Endothelial cell of umbilical vein (primary cell): ENCODE data around the gene SGSH. TPM values are rescaled to one million over a fixed set of nuclear protein-coding genes. Genes with fewer than 3 reads are reported as not detected.
"Not testable (repeated sequence)": the region's sequence is repeated elsewhere in the genome, so short reads cannot be mapped to it uniquely, and the experiment has no call there.

ENCODE experiments used
- BruUV-seq: library from RNA; stranded (reverse); fragments of 400-500 nt; replicated peaks from 2 replicates; lab custom pipeline; 2021; lab: Mats Ljungman, UMichigan
- CTCF ChIA-PET: fragments of 300-600, 350-600 bp; sonication (Branson Sonifier 250); formaldehyde crosslinking; loops from one replicate; lab custom pipeline; 2021; ENCODE audit warnings: antibody characterized with exemption, inconsistent platforms; lab: Charles Lee
- POLR2A ChIA-PET: fragments of 300-600, 350-600 bp; sonication (Branson Sonifier 250); formaldehyde crosslinking; loops from one replicate; lab custom pipeline; 2021; ENCODE audit warnings: antibody characterized with exemption, inconsistent platforms; lab: Charles Lee
- DNase-seq: peaks from one replicate; pipeline ENCODE4 v3.0.0-alpha.2; 2011; ENCODE audit warnings: low read depth, low spot score
- FAIRE-seq: peaks from 2 replicates; lab custom pipeline; 2011; peaks lifted over from hg19 to GRCh38; lab: Jason Lieb, UNC
- H2AFZ ChIP-seq: 2 replicates; pipeline ENCODE4 v1.6.0; 2012; ENCODE audit warnings: low read depth, low read length, control low read depth, inconsistent platforms
- H3K27ac ChIP-seq: 2 replicates; pipeline ENCODE4 v1.5.1; 2011; ENCODE audit warnings: low read depth, mild to moderate bottlenecking, control low read depth, low read length, moderate library complexity; ENCODE audit not compliant: insufficient read depth
- H3K27me3 ChIP-seq, 2 experiments: 2 replicates each; pipeline versions ENCODE4 v1.6.0 to v1.6.1; 2011; ENCODE audit warnings: low read length in 2 of 2, mixed read lengths in 1 of 2; ENCODE audit not compliant: control insufficient read depth in 2 of 2, insufficient read depth in 2 of 2
- H3K36me3 ChIP-seq, 2 experiments: 2 replicates in 1 of 2; 3 replicates in 1 of 2; pipeline ENCODE4 v1.5.1; 2011; ENCODE audit warnings: low read length in 2 of 2, mild to moderate bottlenecking in 1 of 2, moderate library complexity in 1 of 2; ENCODE audit not compliant: control insufficient read depth in 2 of 2, insufficient read depth in 2 of 2; ENCODE audit errors: extremely low read depth in 1 of 2
- H3K4me1 ChIP-seq: 3 replicates; pipeline ENCODE4 v1.5.1; 2011; ENCODE audit warnings: mild to moderate bottlenecking, low read length; ENCODE audit not compliant: control insufficient read depth, insufficient read depth; ENCODE audit errors: extremely low read depth
- H3K4me2 ChIP-seq: 2 replicates; pipeline ENCODE4 v1.6.1; 2011; ENCODE audit warnings: low read length, control low read depth, mixed read lengths; ENCODE audit not compliant: insufficient read depth
- H3K4me3 ChIP-seq, 3 experiments: fragments of 200-600 bp in 1 of 3; sonication (generic), shearing (Covaris generic) in 1 of 3; replicated peaks in 1 of 3; 2 replicates each; pipeline ENCODE4 v1.5.1; 2011 to 2016; ENCODE audit warnings: control low read depth in 3 of 3, low read length in 3 of 3, mild to moderate bottlenecking in 2 of 3, inconsistent platforms in 1 of 3, low read depth in 1 of 3, moderate library complexity in 1 of 3; ENCODE audit not compliant: insufficient read depth in 1 of 3
- H3K79me2 ChIP-seq: 2 replicates; pipeline ENCODE4 v1.6.0; 2012; ENCODE audit warnings: low read length, inconsistent platforms; ENCODE audit not compliant: control insufficient read depth, insufficient read depth
- H3K9ac ChIP-seq: replicated peaks from 2 replicates; pipeline ENCODE3; 2011; ENCODE audit warnings: low read length, control low read depth; ENCODE audit not compliant: insufficient read depth; ENCODE audit errors: extremely low read depth
- H3K9me1 ChIP-seq: replicated peaks from 3 replicates; pipeline ENCODE4 v1.6.0; 2011; ENCODE audit warnings: mild to moderate bottlenecking, low read length; ENCODE audit not compliant: control insufficient read depth, insufficient read depth; ENCODE audit errors: extremely low read depth
- H3K9me3 ChIP-seq: replicated peaks from 2 replicates; pipeline ENCODE4 v1.5.1; 2012; ENCODE audit warnings: low read length, inconsistent platforms; ENCODE audit not compliant: control insufficient read depth, insufficient read depth
- H4K20me1 ChIP-seq: replicated peaks from 2 replicates; pipeline ENCODE3; 2011; ENCODE audit warnings: mild to moderate bottlenecking, low read length; ENCODE audit not compliant: control insufficient read depth, insufficient read depth; ENCODE audit errors: extremely low read depth
- POLR2AphosphoS5 ChIP-seq: IDR thresholded peaks from 2 replicates; pipeline ENCODE4 v1.6.1; 2012; ENCODE audit warnings: low read depth, mild to moderate bottlenecking, control low read depth, low read length, moderate library complexity; ENCODE audit not compliant: insufficient read depth
- dilution Hi-C: fragments of 300-500 bp; cut with MboI; formaldehyde crosslinking; loops from one replicate; pipeline ENCODE4 v1.15.0; 2019; ENCODE audit warnings: low sequenced_read_pairs; ENCODE audit not compliant: extremely low pct_ligation_motif_present
- intact Hi-C: fragments of 100-400 bp; cut with micrococcal nuclease; formaldehyde crosslinking; loops from one replicate; pipeline ENCODE4 v1.10.0; 2022
- polyA plus RNA-seq, 4 experiments: library from polyadenylated mRNA; depleted of rRNA in 3 of 4; stranded (reverse) in 3 of 4; unstranded in 1 of 4; fragments of >200 nt; gene quantifications; 2 replicates each; pipeline versions ENCODE4 v1.2.1 to v1.2.3, GENCODE V29; 2011 to 2012; ENCODE audit warnings: missing spikeins in 1 of 4
- total RNA-seq: library from RNA; stranded (reverse); gene quantifications from 2 replicates; pipeline ENCODE4 v1.2.3, GENCODE V29; 2021
- TF ChIP-seq, protein P1 (sequence below), 2 donors: IDR thresholded peaks; 1 replicate in 1 of 2; 2 replicates in 1 of 2; pipeline ENCODE4 v1.5.1; 2011; ENCODE audit warnings: low read length in 2 of 2, mild to moderate bottlenecking in 2 of 2, moderate library complexity in 2 of 2, control low read depth in 1 of 2, inconsistent platforms in 1 of 2, low read depth in 1 of 2; ENCODE audit not compliant: insufficient read depth in 1 of 2; ENCODE audit errors: extremely low read depth in 1 of 2

The SGSH gene
- total and polyA plus RNA-seq, 2 donors (not counting 3 experiments of a cell fraction or from before 2014, with no cell fraction given) = 81.4 to 217 TPM

DNA sequence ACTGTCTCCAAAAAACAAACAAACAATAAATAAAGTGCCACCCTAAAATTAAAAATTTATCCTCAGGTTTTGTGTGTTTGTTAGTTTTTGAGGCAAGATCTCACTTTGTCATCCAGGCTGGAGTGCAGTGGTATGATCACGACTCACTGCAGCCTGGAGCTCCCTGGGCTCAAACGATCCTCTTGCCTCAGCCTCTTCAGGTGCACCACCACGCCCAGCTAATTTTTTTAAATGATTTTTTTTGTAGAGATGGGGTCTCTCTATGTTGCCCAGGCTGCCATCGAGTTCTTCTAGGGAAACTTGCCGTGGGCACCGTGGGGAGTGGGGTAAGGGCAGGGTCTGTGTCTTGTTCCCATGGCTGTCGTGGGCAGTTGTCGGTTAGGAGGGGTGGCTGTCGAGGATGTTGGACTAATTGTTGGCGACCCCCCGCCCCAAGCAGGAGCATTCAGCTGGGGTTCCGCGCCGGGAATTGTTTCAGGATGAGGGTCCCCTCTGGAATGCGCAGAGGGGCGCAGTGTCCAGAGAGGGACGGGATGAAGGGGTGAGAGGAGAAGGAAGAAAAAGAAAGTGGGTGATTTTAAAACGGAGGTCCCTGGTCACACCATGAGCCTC is 39.4 kb upstream of the SGSH start:
- Histone ChIP-seq H3K4me2 (peak overlapping the region; percentile 26), H3K79me2 (peaks cover 19% of the 10 kb centered on the region), H2AFZ (no peak overlapping the region), H3K27me3 (no peaks in the 10 kb centered on the region), H3K9me3 (no peaks in the 10 kb centered on the region), H3K36me3 (no peaks in the 10 kb centered on the region), H3K9ac (peak overlapping the region; percentile 55), H3K27ac (peak overlapping the region; percentile 82), H3K9me1 (no peaks in the 10 kb centered on the region), H3K4me3 (peak overlapping the region in 2 of 3 experiments; percentile 26 to 34), H4K20me1 (no peaks in the 10 kb centered on the region), H3K4me1 (peaks cover 41% of the 10 kb centered on the region)
- CTCF ChIA-PET = no interaction called here
- no peak for FAIRE-seq
- POLR2A ChIA-PET = no interaction called here
- TF ChIP-seq, protein P1, sequence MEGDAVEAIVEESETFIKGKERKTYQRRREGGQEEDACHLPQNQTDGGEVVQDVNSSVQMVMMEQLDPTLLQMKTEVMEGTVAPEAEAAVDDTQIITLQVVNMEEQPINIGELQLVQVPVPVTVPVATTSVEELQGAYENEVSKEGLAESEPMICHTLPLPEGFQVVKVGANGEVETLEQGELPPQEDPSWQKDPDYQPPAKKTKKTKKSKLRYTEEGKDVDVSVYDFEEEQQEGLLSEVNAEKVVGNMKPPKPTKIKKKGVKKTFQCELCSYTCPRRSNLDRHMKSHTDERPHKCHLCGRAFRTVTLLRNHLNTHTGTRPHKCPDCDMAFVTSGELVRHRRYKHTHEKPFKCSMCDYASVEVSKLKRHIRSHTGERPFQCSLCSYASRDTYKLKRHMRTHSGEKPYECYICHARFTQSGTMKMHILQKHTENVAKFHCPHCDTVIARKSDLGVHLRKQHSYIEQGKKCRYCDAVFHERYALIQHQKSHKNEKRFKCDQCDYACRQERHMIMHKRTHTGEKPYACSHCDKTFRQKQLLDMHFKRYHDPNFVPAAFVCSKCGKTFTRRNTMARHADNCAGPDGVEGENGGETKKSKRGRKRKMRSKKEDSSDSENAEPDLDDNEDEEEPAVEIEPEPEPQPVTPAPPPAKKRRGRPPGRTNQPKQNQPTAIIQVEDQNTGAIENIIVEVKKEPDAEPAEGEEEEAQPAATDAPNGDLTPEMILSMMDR (IDR thresholded peaks at IDR 0.05; ENCODE audit: extremely low read depth in 1 of 2, insufficient read depth in 1 of 2, low read depth in 1 of 2, low read length in 2 of 2) = no peak
- TF ChIP-seq POLR2AphosphoS5 = no peak
- no TSS peak for BruUV-seq
- dilution Hi-C loops (no loop called here), intact Hi-C loops (loop anchor here (1.0 to 5.0 kb wide), 3 partner anchors 39 to 112 kb away; partner anchors contain the start of genes EIF4A3, SGSH and SLC26A11)
- no peak for DNase-seq

DNA sequence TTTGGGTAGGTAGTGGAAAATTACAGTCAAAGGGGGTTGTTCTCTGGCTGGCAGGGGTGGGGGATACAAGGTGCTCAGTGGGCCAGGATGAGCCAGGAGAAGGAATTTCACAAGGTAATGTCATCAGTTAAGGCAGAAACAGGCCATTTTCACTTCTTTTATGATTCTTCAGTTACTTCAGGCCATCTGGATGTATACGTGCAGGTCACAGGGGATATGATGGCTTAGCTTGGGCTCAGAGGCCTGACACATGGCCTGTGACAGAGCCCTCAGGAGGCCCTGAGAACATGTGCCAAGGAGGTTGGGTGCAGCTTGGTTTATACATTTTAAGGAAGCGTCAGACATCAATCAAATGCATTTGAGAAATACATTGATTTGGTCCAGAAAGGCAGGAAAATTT is 38.2 kb upstream of the SGSH start:
- H3K27me3 ChIP-seq, H3K36me3 ChIP-seq, H3K27ac ChIP-seq, CTCF ChIA-PET, H3K9me3 ChIP-seq, POLR2A ChIA-PET, H4K20me1 ChIP-seq, BruUV-seq, dilution Hi-C loops, H3K4me2 ChIP-seq, DNase-seq, FAIRE-seq, H3K9me1 ChIP-seq, intact Hi-C loops, H2AFZ ChIP-seq, H3K4me3 ChIP-seq, H3K9ac ChIP-seq: not testable (repeated sequence)
- peaks cover 10% of the 10 kb centered on the region for H3K79me2 ChIP-seq
- peaks cover 38% of the 10 kb centered on the region for H3K4me1 ChIP-seq
